D341Med (cell line): ENCODE measurements around the gene TSPY4.
"Not testable (repeated sequence)": the region's sequence is repeated elsewhere in the genome, so short reads cannot be mapped to it uniquely, and the experiment has no call there.

Experiments used
- DNase-seq: peaks from one replicate; pipeline ENCODE4 v3.0.0; 2012; ENCODE audit warnings: low spot score

TSPY4 gene

GRCh38 chrY:9337164-9337563, at the start of gene TSPY4:
Gene TSPY4, plus strand, starts transcription at chrY:9337464. Its CDS starts 46 bp downstream, at chrY:9337510.
- not testable (repeated sequence) for DNase-seq

GRCh38 chrY:9320996-9321395, 16.3 kb upstream of the TSPY4 start:
- DNase-seq = no peak

- DNase-seq = not testable (repeated sequence)
Measured at GRCh38 chrY:9357497-9357896, 20.2 kb downstream of the TSPY4 start, which contains the start of gene TSPY8. Gene TSPY8, plus strand, starts transcription at chrY:9357797. Its CDS starts 46 bp downstream, at chrY:9357843.
